GM19395 (cell line): ENCODE data around the gene RASAL1.
A peak's percentile ranks its signal among the peaks of the same experiment; 100 is the strongest.

Experiments
- ATAC-seq: cut with Tn5 transposase; IDR thresholded peaks from one replicate; pipeline ENCODE4 v1.9.1; 2021; ENCODE audit warnings: mild to moderate bottlenecking, moderate library complexity; ENCODE audit not compliant: unreplicated experiment

RASAL1 gene

DNA sequence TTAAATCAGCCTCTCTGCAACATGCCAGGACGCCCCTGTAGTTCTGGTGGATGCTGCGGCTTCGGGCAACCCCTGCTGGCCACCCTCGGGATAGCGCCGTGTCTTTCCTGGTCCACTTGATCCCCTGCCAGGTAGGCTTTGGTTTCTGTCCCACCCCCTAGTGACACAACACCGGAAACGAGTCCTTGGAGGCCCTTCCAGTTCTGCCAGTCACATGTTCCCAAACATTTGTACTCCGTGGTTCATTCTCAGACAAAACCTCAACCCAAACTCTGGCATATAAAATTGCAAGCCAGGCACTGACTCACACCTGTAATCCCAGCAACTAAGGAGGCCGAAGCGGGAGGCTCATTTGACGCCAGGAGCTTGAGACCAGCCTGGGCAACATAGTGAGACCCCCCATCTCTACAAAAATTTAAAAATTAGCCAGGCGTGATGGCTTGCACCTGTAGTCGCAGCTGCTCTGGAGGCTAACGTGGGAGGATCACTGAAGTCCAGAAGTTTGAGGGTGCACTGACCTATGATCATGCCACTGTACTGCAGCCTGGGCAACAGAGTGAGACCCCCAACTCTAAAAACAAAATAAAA, 37.0 kb downstream of the RASAL1 start:
- no peak for ATAC-seq

DNA sequence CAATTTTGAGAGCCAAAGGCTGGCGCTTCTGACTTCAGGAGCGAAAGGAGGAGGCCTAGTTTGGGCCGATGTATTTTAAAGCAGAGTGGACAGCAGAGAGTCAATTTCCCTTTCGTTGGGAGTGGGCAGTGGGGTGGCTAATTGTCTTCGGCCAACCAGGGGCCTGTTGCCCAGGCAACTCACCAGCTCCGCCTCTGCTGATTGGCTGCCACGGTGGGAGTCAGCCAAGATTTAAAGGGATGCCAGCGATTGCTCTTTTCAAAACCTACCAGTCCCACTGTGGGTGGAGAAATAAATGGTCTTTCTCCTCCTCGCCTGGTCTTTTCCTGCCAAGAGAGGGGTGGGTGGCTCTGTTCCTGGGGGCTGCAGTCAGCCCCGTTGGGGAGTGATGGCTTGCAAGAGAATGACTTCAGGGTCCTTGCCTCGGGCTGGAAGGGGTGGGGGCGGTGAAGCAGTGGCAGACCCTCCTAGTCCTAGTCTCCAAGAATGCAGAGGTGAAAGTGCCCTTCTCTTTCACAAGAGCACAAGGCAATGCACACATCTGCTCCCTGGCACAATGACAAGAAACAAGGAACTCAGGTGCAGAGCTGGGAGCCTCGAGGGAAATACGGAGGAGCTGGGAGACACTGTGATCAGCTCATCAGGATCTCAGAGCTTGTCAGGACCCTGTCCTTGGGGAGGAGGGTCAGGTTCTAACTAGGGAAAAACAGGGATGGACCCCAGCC, 37.7 kb downstream of the RASAL1 start:
- ATAC-seq: no peak

- ATAC-seq: no peak
These were observed 38.7 kb downstream of the RASAL1 start for GRCh38 chr12:113096675-113097461.

- ATAC-seq: no peak
These were observed 40.2 kb downstream of the RASAL1 start for GRCh38 chr12:113095405-113095804.

GRCh38 chr12:113094738-113095137, 40.8 kb downstream of the RASAL1 start:
- ATAC-seq: no peak

DNA sequence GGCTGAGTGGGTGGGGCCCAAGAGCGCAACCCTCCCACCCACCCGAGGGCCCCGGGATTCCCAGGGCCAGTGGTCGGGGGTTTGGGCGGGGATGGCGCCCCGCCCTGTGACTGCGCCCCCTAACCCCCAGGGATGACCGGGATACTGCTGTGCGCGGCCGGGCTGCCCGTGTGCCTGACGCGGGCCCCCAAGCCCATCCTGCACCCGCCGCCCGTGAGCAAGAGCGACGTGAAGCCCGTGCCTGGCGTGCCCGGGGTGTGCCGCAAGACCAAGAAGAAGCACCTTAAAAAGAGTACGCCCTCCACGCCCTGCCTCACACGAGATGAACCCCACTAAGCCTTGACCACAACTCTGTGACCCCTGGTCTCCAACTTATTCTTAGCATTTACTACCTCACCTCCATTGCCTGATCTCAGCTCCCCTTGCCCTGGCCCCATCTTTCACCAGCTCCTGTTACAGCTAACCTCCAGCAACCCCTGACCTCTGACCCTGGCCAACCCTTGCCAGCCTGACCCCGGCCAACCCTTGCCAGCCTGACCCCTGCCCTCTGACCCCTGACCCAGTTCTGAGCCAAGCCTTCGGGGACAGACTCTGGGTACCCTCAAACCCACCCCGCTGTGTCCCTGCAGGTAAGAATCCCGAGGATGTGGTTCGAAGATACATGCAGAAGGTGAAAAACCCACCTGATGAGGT, 42.0 kb downstream of the RASAL1 start:
- no peak for ATAC-seq

- no peak for ATAC-seq
These were observed 42.8 kb downstream of the RASAL1 start for GRCh38 chr12:113092607-113093408.

DNA sequence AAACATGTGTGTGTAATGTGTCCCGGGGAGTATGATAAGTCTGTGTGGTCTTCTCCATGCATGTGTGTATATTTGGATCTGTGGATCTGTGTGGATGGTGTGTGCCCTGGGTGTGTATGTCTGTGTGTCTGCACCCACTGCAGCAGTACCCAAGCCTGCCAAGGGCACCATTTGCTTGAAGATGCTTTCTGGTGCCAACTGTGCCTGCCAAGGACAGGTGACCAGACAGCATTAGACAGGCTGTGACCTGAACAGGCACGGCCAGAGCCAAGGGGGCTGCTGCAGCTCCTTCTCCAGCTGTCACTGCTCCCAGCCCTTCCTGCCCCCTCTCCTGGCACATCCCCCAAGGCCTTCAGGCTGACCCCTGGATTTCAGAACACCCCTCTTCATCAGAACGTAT, 44.1 kb downstream of the RASAL1 start:
- ATAC-seq: no peak

DNA sequence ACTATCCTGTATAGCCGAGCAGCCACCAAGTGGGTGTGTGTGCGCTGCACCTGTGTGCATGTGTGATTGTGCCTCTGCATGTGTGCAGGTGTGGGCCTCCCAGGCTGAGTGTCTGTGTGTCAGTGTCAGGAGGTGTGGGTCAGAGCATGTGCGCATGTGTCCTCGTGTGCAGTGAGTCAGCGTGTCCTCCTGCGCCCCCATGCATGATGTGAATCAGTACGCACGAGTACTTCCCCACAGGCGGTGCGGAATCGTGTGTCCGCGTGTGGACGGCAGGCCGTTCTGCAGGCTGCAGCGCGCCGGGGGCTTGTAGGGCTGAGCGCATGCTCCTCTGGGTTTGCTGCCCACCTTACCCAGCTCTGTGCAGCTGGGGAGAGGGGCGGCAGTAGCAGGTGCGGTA, 44.8 kb downstream of the RASAL1 start:
- no peak for ATAC-seq

DNA sequence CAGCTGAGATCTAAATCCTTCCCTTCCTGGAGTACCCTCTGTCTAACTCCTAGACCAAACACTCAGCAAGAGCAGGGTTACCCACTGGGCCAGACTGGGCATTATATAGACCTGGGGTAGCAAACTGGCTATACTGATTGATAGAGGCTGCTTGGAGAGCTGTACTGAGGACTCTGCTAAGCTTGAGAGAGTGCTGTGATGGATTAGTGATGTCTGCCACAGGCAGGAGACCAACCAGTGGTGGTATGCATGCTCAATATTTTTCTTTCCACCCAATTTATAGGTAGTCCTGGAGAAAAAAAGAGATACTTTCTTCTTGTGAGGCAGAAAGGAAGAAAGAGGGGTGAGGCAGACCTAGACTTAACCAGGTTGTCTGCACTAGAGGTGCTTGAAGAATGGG, 45.7 kb downstream of the RASAL1 start:
- ATAC-seq: no peak

- ATAC-seq: no peak
These were observed 46.4 kb downstream of the RASAL1 start for GRCh38 chr12:113088971-113089756.

DNA sequence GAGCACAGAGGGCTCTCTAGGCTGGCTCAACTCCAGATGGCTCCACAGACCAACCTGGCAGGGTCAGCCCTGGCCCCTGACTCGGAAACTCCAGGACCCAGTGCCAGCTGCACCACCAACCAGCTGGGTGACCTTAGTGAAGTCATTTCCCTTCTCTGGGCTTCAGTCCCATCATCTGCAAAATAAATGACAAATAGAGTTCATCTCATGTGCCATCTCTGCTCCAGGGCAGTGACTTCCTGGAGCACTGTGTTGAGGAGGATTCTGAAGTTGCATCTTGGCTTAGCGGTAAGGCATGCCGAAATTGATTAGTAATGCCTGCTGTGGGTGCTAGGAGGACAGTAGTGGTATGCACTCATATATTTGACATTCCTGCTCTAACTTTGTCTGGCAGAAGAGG, 47.5 kb downstream of the RASAL1 start:
- no peak for ATAC-seq

DNA sequence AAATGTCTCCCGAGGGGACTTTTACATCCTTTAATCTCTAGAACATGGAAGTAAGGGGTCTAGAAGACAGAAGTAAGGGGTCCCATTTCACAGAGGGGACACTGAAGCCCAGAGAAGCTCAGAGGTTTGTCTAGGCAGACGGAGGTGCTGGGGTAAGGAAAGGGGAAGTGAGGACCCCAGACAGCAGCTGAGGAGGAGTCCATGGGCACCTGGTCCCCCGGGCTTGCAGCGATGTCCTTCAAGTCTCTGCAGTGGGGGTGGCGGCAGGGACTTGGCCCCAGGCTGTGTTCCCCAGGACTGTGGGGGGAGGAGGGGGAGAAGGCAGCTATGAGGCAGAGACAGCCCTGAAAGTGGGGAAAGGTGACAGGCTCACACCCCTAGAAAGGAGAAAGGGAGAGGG, 48.4 kb downstream of the RASAL1 start:
- no peak for ATAC-seq

DNA sequence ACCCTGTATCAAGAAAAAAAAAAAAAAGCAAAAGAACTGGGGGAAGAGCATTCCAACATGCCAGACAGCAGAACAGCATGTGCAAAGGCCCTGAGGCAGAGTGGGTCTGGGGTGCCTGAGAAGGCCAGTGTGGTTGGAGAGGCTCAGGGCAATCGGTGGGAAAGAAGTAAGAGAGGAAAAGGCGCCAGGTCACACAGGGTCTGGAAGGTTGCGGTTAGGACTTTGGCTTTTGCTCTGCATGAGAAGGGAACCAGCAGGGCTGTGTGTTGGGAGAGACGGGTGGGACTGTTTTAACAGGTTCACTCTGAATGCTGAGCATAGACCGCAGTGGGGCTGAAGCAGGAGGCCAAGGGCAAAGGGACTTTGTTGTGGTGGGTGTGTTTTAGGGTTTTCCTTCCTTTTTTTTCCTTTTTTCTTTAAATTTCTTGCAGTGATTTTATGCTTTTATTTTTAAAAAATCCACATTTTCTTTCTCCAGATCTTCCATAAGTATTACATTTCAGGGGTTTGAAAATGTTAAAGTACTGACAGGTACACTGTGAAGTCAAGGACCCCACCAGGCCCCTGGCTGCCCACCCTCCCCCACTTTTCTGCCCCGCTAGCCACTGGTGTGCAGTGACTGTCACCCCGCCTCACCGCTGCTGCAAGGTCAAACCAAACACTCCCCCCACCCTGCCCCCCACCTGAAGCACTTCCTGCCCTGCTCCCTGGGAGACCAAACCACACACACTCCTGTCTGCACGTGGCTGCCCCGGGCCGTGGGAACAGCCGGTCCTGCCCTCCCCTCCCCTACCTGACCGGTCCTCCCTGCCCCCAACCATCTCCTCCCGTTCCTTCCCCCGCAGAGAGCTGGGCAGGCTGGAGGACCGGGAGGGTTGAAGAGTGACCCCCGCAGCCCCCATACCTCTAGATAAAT, 49.1 kb downstream of the RASAL1 start:
- no peak for ATAC-seq

GRCh38 chr12:113083863-113084435, 51.6 kb downstream of the RASAL1 start:
- no peak for ATAC-seq

- peak; percentile 76 for ATAC-seq
These were observed 52.9 kb downstream of the RASAL1 start for GRCh38 chr12:113082486-113083148.

GRCh38 chr12:113081873-113082272, 53.7 kb downstream of the RASAL1 start:
- ATAC-seq: no peak

DNA sequence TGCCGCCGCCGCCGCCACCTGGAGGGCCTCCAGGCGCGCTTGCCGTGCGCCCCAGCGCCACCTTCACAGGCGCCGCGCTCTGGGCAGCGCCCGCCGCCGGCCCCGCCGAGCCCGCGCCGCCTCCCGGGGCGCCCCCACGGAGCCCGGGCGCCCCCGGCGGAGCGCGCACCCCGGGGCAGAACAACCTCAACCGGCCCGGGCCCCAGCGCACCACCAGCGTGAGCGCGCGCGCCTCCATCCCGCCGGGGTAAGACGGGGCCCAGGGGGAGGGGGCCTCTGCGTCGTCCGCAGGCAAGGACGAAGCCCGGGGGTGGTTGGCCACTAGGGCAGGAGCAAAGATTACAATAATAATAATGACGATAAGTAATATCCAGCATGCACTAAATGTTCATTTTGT, 57.7 kb downstream of the RASAL1 start:
- ATAC-seq: no peak
